ENCODE measurements around the gene MRGPRD.
"Not testable (repeated sequence)": the region's sequence is repeated elsewhere in the genome, so short reads cannot be mapped to it uniquely, and the experiment has no call there.

MRGPRD gene

GRCh38 chr11:69005631-69006368 lies 25.0 kb upstream of the MRGPRD start:
- DNase-seq (ENCODE audit: low read depth in 2 of 2), result no peak

- no peak for DNase-seq (ENCODE audit: low read depth in 2 of 2)
Measured at GRCh38 chr11:69005183-69005630, 24.4 kb upstream of the MRGPRD start.

- DNase-seq (ENCODE audit: low read depth in 2 of 2), result no peak
Measured at GRCh38 chr11:69004411-69005182, 23.8 kb upstream of the MRGPRD start.

- no peak for DNase-seq (ENCODE audit: low read depth in 2 of 2)
Measured at GRCh38 chr11:69003866-69004367, 23.1 kb upstream of the MRGPRD start.

GRCh38 chr11:69003301-69003865 lies 22.6 kb upstream of the MRGPRD start:
- no peak for DNase-seq (ENCODE audit: low read depth in 2 of 2)

- DNase-seq (ENCODE audit: low read depth in 2 of 2), result no peak
Measured at GRCh38 chr11:69002570-69003231, 21.9 kb upstream of the MRGPRD start.

- no peak for DNase-seq (ENCODE audit: low read depth in 2 of 2)
Measured at GRCh38 chr11:69002110-69002569, 21.4 kb upstream of the MRGPRD start.

DNA sequence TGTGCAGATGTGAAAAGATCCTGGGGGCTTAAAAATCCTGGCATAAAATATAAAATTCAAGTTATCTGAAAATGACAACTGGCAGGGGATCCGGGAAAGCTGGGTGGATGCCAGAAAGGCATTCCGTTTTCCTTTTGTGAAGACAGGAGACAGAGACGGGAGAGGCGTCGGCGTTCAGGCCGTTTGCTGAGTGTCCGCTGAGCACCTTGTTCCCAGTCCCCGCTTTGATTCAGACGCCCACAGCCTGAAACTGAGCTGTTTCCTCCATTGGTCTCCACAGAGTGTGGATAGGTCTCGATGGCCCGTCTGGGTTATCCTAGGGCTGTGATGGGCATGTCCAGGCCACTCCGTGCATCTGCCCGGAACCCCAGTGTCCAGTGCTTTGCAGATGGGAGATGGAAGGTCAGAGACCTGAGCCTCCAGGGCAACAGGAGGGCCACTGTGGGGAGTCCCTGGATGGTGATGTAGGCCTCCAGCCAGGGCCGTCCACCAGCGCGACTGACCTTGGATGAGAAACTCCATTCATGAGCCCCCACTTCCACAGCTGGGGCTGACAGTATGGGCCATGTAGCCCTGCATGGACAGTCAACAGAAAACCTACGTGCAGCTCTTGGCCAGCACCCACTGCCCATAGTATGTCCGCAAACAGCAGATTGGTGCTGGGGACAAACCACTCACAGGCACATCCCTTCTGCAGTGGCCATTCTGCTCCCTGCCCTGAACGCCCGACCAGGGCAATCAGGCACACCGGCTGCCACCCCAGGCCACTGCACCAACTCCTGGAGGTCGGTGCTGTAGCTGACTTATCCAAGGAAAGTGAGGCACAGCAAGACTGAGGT lies 20.7 kb upstream of the MRGPRD start:
- DNase-seq (ENCODE audit: low read depth in 2 of 2), result no peak

DNA sequence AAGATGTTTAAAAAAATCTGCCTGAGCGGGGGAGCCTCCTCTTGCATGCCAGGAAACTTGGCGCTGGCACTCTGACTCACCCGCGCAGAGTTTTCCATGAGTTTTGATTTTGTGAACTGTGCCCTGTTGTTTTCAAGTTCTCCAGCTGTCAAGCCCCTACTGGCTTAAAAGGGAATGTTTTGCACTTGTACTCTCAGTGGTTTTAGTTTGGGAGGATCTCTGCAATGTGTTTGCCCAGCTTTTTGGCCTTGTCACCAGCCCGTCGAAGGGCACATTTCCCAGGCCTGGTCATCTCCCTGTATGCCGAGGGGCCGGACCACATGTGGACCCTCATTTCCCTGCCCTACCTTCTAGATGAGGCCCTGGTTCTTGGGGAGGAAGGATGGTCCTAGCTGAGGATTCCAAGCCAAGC lies 20.1 kb upstream of the MRGPRD start:
- DNase-seq (ENCODE audit: low read depth in 2 of 2), result no peak

DNA sequence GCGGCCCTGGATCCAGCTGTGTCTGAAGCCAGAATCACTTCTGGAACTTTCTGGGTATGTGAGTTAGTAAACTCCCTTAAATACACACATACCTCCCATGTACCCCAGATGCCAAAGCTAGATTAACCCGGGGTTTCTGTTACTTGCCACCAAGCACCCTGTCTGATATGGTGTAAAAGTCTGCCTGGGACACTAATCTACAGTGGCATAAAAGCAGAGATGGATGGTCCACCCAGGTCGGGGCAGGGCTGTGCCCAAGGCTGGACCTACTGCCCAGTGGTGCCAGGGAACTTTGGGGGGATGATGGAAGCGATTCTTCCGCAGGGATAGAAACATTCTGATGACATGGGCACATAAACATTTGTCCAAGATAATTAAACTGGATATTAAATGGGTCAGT lies 19.6 kb upstream of the MRGPRD start:
- DNase-seq (ENCODE audit: low read depth in 2 of 2), result no peak

DNA sequence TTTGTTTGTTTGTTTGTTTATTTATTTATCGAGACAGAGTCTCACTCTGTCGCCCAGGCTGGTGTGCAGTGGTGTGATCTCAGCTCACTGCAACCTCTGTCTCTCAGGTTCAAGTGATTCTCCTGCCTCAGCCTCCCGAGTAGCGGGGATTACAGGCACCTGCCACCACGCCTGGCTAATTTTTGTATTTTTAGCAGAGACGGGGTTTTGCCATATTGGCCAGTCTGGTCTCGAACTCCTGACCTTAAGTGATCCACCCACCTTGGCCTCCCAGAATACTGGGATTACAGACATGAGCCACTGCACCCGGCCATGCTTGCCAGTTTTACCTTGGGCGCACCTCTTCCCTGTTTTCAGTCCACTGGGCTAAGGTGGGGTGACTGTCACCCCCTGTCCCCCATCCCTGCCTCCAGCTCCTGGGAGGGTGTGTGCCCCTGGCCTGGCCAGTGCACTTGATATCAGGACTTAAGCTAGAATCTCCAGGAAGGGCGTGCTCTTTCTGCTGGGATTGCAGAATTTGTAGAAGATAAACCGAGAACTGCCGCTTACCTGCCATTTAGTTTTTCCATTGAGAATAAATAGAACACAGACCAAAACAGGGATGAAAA lies 19.1 kb upstream of the MRGPRD start:
- not testable (repeated sequence) for DNase-seq (ENCODE audit: low read depth in 2 of 2)

DNA sequence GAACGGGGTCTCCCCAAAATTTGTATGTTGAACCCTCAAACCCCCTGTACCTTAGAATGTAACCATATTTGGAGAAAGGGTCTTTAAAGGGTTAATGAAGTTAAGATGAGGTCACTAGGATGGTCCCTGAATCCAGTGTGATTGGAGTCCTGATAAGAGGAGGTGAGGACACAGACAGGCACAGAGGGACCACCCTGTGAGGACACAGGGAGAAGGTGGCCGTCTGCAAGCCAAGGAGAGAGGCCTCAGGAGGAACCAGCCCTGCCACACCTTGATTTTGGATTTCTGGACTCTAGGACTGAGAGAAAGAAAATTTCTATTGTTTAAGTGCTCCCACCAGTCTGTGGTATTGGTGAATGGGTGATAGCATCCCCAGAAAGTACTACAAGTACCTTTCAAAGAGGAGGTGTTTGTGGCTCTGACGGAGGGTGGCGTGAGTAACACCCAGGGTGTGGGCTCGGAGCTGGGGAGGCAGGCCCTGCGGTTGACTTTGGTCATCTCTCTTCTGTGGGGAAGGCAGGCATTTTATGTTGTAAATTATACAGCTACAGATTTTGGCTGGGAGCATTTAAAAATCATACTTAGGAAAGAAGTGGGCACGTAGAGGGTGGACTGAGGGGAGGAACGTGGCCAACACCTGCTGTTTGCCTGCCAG lies 18.4 kb upstream of the MRGPRD start:
- no peak for DNase-seq (ENCODE audit: low read depth in 2 of 2)

- DNase-seq (ENCODE audit: low read depth in 2 of 2), result no peak
Measured at GRCh38 chr11:68998390-68998911, 17.7 kb upstream of the MRGPRD start.

- DNase-seq (ENCODE audit: low read depth in 2 of 2), result no peak
Measured at GRCh38 chr11:68997995-68998348, 17.2 kb upstream of the MRGPRD start.

DNA sequence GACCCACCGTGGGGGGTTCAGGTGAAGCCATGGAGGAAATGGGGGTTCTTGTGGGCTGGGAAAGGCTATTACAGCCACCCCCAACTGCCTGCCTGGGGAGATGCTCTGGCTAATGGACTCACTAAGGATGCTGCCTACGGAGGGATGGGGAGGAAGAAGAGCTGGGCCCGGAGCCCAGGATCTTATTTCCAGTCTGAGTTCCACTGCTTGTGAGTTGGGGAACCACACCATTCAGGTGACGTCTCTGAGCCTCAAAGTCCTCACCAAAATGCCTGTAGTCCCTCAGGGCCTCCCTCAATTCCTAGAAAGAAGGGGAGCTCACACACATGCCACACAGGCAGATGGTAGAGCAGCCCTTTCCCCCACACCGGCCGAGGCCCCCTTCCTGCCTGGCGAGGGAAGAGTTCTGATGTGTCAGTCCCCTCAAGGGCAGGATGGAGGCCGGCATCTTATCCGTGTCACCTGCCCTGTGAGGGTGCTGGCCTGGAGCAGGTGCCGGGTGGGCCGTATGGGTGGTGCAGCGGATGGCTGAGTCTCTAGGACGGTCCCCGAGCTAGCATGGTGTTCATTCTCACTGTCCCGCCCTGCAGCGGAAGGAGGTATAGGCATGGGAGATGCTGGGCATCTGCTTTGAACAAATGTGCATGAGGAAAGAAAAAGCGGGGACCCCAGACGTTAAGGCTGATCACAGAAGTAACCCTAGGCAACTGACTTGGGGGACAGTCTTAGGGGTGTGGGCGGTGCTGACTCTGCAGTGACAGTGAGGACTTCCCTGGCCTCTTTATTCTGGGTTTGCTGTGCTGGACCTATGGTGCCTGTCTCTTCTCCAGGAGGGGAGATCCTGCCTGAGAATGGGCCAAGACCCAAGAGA lies 16.6 kb upstream of the MRGPRD start:
- DNase-seq (ENCODE audit: low read depth in 2 of 2), result no peak

DNA sequence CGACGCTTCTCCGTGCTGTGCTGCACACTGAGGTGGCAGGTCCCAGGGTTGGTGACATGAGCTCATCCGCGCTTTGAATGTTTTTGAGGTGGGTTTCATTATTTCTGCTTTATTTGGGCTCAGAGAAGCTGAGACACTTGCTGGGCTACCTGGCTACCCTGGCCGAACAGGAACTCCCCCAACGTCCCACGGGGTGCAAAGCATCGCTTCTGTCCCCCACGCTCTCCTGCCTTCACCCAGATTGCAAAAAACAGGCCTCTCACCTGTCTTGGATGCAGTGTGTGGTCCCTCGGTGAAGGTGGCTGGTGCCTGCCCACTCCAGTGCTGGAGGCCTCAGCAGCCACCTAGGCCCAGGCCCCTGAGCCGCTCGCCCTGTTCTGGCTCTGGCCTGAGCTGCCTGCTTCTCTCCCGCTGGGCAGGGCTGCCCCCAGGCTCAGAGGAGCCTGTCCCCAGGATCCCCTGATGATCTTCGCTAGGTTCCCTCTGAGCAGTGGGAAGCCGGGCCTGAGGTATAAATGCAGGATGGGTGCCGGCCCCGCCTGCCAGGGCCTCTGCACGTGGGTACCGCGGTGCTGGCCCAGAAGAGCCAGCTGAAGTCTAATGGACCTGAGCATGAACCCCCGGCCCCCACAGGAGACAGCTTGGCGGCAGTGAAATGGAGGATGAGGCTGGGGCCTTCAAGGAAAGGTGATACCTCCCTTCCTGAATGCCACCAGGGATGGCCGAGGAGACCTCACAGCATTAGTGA lies 15.8 kb upstream of the MRGPRD start:
- no peak for DNase-seq (ENCODE audit: low read depth in 2 of 2)

GRCh38 chr11:68994894-68995285 lies 14.1 kb upstream of the MRGPRD start:
- no peak for DNase-seq (ENCODE audit: low read depth in 2 of 2)

DNA sequence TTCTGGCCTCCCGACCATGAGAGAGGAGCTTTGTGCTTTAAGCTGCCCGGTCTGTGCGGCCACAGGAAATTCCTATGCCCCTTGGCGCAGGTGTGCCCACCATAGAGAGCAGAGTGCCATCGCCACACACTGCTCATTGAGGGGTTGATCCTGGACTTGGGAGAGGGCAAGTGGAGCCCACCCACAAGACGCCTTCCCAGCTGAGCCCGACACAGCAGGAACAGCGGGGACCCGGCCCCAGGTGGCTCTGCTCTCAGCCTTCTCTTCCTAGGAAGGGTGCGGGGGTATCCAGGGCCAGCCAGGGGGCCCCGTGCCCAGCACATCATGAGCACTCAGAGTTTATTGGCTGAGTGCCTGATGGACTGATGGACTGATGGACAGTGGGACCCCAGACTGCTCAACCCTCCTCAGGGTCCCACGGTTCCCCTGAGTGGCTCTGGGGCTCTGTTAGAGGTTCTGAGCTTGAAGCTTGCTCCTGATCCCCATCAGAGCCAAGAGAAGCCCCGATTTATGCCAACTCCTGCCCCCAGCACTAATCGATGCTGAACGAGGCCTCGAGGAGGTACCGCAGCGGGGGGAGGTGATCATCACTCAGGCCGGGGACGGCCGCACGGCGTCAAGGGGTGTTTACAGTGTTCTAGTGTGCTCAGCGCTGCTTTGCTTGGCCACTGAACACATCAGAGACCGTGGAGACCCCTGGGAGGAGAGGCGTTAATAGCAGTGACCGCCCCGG lies 13.5 kb upstream of the MRGPRD start:
- DNase-seq (ENCODE audit: low read depth in 2 of 2), result no peak
